Measurements from ENCODE around the gene MLXIPL. TPM values are rescaled to one million over a fixed set of nuclear protein-coding genes. Genes with fewer than 3 reads are reported as not detected.

The MLXIPL gene
- total RNA-seq, 1 donor from 2014 or later: 11.1 TPM

GRCh38 chr7:73544678-73545077 lies 79.6 kb downstream of the MLXIPL start:
- TF ChIP-seq CTCF (IDR thresholded peaks at IDR 0.05): no peak
- DNase-seq (no peak), ATAC-seq (no peak)
- H3K36me3 ChIP-seq: peaks cover 68% of the 10 kb centered on the region
- H3K27ac ChIP-seq: no peak overlapping the region
- no peaks in the 10 kb centered on the region for H3K9me3 ChIP-seq
- H3K4me1 ChIP-seq: no peaks in the 10 kb centered on the region
- H3K27me3 ChIP-seq: no peaks in the 10 kb centered on the region
- no peak overlapping the region for H3K4me3 ChIP-seq
- intact Hi-C loops (cut with DNase I): no loop called here

Other genes with a start within 250 kb of the MLXIPL start
- gene FZD9, start 190.7 kb downstream of the MLXIPL start, total RNA-seq: 0.26 TPM
- 55.7 TPM for gene BAZ1B, start 102.2 kb downstream of the MLXIPL start, total RNA-seq
- 71.8 TPM for gene BCL7B, start 66.8 kb downstream of the MLXIPL start, total RNA-seq
- gene TBL2, start 45.9 kb downstream of the MLXIPL start, total RNA-seq: 29.8 TPM
- gene VPS37D, start 43.3 kb upstream of the MLXIPL start, total RNA-seq: 1.4 TPM
- 10.2 TPM for gene DNAJC30, start 58.9 kb upstream of the MLXIPL start, total RNA-seq
- 38.4 TPM for gene BUD23, start 59.1 kb upstream of the MLXIPL start, total RNA-seq
- gene STX1A, start 95.1 kb upstream of the MLXIPL start, total RNA-seq: 6.3 TPM
- gene ABHD11, start 114.3 kb upstream of the MLXIPL start, total RNA-seq: 19.7 TPM
- gene CLDN3, start 145.7 kb upstream of the MLXIPL start, total RNA-seq: 11.8 TPM
- 103 TPM for gene CLDN4, start 206.5 kb upstream of the MLXIPL start, total RNA-seq
- 2.3 TPM for gene METTL27, start 218.0 kb upstream of the MLXIPL start, total RNA-seq
- not detected for gene TMEM270, start 236.6 kb upstream of the MLXIPL start, total RNA-seq

Measured in upper lobe of right lung (tissue), 1 donor.